Activated T-cell treated with anti-CD3 and anti-CD28 coated beads for 1 hour (primary cell): ENCODE data around the gene ELFN1.

Source experiments
- DNase-seq: peaks from one replicate; pipeline ENCODE4 v3.0.0-alpha.2; 2020; ENCODE audit warnings: low read depth

The ELFN1 gene

GRCh38 chr7:1663857-1664651 lies 6.0 kb upstream of the ELFN1 start:
- no peak for DNase-seq

- peak; percentile 50 for DNase-seq
Measured at GRCh38 chr7:1664711-1665548, 5.1 kb upstream of the ELFN1 start.

- DNase-seq: no peak
Measured at GRCh38 chr7:1665549-1666316, 4.3 kb upstream of the ELFN1 start.

GRCh38 chr7:1666317-1666822 lies 3.7 kb upstream of the ELFN1 start:
- no peak for DNase-seq

- DNase-seq: no peak
Measured at GRCh38 chr7:1666823-1667565, 3.1 kb upstream of the ELFN1 start.

GRCh38 chr7:1667566-1668395 lies 2.3 kb upstream of the ELFN1 start:
- DNase-seq: no peak

GRCh38 chr7:1668396-1669063 lies 1.5 kb upstream of the ELFN1 start:
- no peak for DNase-seq

GRCh38 chr7:1669064-1669951 lies 769 bp upstream of the ELFN1 start:
- DNase-seq: no peak

- no peak for DNase-seq
Measured at GRCh38 chr7:1670894-1671593, 967 bp downstream of the ELFN1 start.

GRCh38 chr7:1671594-1672451 lies 1.7 kb downstream of the ELFN1 start:
- DNase-seq: no peak

- DNase-seq: no peak
Measured at GRCh38 chr7:1672851-1673486, 2.9 kb downstream of the ELFN1 start.

- no peak for DNase-seq
Measured at GRCh38 chr7:1673581-1674118, 3.6 kb downstream of the ELFN1 start.

GRCh38 chr7:1674161-1675035 lies 4.3 kb downstream of the ELFN1 start:
- DNase-seq: no peak

GRCh38 chr7:1675036-1675671 lies 5.1 kb downstream of the ELFN1 start:
- no peak for DNase-seq
